Mucosa of gallbladder (tissue), 1 donor: Measurements from ENCODE around the gene HPN. TPM values are rescaled to one million over a fixed set of nuclear protein-coding genes. Genes with fewer than 3 reads are reported as not detected.
A peak's percentile ranks its signal among the peaks of the same experiment; 100 is the strongest.

Experiments
- DNase-seq: peaks from one replicate; pipeline ENCODE4 v3.0.0-alpha.2; 2020; ENCODE audit warnings: low spot score
- total RNA-seq: library from RNA; stranded (reverse); gene quantifications from one replicate; pipeline ENCODE4 v1.2.1, GENCODE V29; 2021
- donor health status: DM: no; HTN: no; CAD: no.

Gene HPN
- total RNA-seq, 1 donor from 2014 or later, result 21.4 TPM

DNA sequence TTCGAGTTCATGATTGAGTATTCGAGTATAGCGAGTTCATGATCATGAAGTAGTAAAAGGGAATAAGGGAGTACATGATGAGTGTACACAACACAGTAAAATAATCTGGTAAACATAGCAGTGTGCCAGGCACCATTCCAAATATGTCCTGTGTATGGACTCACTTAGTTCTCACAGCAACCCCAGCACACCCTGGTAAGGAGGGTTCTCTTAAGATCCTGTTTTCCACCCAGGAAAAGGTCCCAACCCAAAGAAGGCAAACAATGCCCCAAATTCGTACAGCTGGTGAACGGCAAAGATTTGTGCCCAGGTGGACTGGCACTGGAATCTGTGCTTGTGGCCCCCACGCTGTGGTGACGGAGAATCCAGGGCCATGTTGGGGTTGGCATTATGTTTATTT lies 21.4 kb downstream of the HPN start:
- DNase-seq, result no peak

DNA sequence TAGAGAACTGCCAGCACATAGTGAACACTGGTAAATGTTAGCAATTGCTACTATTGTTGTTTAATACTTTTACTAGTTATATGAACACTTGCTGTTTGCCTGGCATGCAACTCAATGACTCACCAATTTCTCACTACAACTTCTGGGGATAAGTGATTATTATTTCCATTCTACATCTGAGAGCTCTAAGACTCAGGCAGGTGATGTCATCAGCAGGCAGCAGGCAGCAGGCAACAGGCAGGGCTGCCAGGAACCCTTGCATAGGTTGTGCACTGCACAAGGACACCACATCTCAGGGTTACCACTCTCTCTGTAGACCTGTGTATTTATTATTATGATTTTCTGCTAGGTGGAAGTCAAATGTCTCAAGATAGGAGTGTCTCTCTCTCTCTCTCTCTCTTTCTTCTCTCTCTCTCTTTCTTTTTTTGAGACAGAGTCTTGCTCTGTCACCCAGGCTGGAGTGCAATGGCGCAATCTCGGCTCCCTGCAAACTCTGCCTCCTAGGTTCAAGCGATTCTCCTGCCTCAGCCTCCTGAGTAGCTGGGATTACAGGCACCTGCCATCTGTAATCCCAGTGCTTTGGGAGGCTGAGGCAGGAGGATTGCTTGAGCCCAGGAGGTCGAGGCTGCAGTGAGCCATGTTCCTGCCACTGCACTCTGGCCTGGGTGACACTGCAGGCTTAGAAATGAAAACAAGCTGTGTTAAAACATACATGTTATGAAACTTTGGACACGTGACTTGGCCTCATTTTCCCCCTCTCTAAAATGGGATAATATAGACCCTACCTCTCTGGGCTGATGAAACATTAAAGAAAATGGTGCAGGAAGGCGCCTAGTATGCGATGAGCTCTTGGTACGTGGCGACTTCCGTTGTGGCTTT lies 22.7 kb downstream of the HPN start:
- DNase-seq, result no peak

GRCh38 chr19:35065574-35065973 lies 24.1 kb downstream of the HPN start:
- DNase-seq, result no peak

GRCh38 chr19:35066121-35066520 lies 24.6 kb downstream of the HPN start:
- DNase-seq, result no peak

DNA sequence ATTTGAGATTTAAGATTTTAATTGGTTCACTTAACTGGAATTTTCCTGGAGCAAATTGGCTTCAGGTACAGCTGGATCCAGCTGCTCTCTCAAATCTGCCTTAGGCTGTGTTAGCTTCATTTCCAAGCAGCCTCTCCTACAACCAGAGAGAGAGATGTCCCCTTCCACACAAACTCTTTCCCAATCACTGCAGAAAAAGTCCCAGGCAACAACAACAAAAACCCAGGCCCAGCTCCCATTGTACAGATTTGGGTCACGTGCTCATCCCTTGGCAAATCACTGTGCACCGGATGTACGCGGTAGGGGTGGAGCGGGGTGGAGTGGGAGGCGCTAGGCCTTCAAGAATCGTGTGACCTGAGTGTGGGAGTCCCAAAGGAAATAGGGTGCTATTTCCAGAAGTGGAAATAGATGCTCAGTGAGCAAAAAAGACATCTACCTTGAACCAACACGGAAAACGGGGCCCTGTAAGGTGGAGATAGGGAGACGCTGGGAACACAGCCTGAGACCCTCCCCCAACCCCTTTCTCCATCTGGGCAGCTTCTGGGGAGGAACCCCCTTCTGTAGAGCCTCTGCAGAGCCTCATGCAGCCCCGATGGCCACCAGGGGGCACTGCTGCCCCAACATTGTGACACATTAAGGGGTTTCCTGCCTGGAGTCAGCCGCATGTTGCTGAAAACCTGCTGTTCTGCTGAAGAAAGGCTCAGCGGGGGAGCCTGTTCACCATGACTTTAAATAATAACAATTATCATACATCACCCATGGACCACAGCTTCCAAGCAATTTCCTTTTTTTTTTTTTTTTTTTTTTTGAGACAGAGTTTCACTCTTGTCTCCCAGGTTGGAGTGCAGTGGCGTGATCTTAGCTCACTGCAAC lies 25.4 kb downstream of the HPN start:
- peak; percentile 87 for DNase-seq

DNA sequence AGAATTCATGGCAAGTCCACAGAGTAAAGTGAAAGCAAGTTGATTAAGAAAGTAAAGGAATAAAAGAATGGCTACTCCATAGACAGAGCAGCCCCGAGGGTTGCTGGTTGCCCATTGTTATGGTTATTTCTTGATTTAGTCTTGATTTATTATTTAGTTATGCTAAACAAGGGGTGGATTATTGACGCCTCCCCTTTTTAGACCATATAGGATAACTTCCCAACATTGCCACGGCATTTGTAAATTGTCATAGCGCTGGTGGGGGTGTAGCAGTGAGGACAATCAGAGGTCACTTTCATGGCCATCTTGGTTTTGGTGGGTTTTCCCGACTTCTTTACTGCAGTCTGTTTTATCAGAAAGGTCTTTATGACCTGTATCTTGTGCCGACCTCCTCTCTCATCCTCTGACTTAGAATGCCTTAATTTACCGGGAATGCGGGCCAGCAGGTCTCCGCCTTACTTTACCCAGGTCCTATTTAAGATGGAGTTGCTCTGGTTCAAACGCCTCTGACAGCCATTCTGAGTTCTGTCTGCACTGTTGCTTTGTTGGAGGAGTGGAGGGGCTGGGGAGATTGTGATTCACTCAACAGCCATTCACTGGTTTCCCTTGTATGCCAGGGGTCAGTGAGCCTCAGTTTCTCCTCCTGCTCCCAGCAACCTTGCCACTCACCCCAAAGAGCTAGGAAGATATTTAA lies 27.6 kb downstream of the HPN start:
- DNase-seq, result no peak

- DNase-seq, result no peak
Observed at GRCh38 chr19:35069696-35070095, 28.2 kb downstream of the HPN start.

DNA sequence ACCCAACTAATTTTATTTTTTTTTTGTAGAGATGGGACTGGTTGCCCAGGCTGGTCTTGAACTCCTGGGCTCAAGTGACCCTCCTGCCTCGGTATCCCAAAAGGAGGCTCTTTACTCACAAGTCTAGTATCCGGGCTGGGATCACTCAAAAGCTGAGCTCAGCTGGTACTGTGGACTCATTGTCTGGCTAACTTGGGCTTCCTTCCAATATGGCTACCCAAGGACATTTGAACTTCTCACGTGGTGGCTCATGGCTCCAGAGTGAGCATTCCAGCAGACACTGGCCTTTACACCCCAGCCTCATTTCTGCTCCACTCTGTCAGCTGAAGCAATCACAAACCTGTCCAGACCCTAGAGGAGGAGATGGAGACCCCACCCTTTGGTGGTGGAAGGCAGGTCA lies 28.9 kb downstream of the HPN start:
- no peak for DNase-seq

DNA sequence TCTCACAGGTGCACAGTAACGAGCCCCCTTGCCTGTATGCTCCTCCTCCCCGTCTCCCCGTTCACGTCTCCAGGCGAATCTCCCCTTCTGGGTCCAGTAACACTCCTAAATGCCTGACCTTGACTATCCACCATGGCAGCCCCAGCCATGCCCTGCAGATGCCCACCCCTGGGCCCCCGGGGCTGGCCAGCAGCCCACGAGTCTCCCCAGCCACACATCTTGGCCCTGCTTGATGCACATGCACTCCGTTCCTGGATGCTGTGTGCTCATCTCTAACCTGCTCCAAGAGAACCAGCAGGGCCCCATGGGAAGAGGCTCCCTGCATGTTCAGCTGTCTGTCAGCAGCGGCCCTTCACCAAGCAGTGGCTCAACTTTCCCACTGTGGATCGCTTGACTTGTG lies 32.0 kb downstream of the HPN start:
- no peak for DNase-seq

DNA sequence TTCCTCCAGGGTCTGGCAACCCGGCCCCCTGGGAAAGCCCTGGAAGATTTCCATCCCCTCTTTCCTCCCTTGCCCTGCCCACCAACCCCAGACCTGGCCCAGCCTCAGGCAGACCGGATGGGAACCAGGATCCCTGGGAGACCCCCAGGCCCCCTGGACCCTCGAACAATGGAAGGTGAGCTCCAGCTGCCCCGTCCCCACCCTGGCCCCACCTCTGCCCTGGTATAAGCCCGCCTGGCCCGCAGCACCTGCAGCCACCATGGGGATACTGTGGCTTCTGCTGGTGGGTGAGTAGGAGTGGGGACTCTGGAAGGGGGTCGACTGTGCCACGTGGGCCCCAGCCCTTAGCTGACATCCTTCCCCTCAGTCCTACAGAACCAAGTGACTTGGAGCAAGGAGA lies 32.4 kb downstream of the HPN start:
- no peak for DNase-seq

- no peak for DNase-seq
Observed at GRCh38 chr19:35074426-35075201, 33.1 kb downstream of the HPN start.

DNA sequence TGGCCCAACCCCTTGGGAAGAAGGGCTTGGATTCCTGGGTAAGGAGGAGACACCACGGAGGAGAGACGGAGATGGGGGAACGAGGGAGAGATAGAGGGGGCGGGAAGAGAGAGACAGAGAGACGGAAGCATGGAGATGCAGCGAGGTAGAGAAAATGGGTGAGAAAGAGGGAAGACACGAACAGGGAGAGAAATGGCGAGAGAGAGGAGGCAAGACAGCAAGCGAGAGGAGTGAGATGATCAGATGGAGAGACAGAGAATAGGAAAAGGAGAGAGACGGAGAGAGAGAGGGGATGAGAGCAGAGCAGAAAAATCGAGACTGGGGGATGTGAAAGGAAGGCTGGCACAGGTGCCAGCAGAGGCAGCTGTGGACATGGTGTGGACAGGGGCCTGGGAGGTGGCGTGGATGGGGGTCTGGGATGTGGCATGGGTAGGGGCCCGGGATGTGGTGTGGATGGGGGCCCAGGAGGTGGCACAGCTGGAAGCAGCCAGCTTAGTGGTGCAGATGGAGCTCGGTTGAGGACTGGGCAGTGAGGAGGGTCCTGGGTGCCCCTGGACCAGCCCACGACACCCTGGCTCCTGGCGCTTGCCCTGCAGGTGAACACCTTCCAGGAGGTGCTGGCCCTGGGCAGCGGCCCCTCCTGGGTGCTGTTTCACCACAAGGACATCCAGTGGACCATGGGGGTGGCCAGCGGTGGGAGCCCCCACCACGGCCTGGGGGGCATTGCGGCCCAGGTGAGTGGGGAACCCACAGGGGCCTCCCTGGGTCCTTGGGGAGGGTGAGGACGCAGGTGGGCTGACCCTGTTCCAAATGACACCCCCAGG lies 33.9 kb downstream of the HPN start:
- DNase-seq, result no peak

GRCh38 chr19:35076026-35076370 lies 34.5 kb downstream of the HPN start:
- no peak for DNase-seq

- no peak for DNase-seq
Observed at GRCh38 chr19:35076657-35077056, 35.1 kb downstream of the HPN start.

DNA sequence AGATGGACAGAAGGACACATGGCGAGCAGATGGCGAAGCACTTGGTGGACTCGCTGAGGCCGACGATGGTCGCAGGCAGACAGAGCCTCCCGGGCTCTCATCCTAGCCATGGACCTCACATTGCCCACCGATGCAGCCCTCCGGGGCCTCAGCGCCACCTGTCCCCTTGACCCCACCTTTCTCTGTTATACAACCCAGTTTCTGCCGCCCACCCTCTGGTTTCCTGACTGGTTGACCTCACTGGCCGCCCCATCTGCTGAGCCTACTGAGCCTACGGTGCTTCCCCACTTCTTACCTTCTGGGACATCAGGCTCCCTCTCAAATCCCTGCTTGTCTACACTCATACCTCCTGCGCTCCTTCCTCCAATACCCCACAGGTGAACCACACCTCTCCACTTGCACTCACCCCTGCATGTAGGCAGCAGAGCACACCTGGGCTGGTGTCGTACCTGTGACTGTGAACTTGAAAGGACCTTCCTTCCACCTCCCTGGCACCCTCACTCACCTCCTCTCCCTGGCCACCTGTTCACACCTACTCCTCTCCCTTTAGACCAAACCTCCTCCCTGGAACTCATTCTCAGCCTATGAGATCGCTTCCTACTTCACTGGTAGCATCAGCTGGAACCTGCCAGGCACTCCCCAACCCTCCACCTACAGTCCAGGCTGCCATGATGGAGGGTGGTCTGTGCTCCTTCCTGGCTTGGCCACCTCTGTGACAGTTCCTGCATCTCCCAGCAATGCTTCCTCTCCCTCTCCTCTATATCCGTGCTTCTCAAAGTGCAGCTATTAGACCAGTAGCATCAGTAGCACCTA lies 36.1 kb downstream of the HPN start:
- DNase-seq, result no peak

- DNase-seq, result no peak
Observed at GRCh38 chr19:35079826-35080225, 38.3 kb downstream of the HPN start.

DNA sequence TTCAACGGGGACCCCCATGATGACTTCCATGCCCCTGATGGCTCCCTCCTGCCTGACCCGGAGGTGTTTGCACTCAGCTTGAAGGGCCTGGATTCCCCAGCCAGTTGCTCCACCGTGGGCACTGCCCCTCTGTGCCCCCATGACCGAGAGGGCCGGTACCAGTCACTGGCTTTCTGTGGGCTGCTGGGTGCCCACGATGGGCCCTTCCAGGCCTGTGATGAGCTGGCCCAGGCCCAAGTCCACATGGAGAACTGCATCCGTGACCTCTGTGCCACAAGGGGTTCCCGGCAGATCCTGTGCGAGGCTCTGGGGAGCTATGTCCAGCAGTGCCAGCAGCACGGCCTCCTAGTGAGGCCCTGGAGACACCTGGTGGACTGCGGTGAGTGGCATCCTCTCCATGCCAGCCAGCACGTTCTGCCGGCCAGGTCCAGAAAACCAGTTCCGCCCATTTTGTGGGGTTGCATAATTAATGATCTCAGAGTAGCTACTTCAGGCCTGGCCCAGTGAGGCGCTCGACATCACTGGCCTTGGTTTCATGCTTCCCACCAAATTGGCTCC lies 39.2 kb downstream of the HPN start:
- DNase-seq, result no peak

DNA sequence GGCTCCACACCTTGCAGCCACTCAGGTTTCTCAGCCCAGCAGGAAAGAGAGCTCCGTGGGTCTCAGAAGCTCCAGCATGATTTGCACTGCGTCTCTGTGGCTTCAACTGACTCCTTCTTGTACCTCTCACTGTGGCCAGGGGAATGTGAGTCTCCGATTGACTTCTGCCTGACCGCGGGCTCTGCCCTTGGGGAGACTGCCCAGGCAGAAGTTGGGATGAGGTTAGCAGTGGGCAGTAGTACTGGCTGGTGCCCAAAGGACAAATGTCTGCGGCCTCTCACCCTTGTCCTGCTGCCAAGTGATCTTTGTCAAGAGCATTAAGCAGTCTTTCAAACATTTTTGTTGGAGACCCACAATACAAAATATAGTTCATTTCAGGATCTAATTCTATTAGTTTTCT lies 39.7 kb downstream of the HPN start:
- no peak for DNase-seq

DNA sequence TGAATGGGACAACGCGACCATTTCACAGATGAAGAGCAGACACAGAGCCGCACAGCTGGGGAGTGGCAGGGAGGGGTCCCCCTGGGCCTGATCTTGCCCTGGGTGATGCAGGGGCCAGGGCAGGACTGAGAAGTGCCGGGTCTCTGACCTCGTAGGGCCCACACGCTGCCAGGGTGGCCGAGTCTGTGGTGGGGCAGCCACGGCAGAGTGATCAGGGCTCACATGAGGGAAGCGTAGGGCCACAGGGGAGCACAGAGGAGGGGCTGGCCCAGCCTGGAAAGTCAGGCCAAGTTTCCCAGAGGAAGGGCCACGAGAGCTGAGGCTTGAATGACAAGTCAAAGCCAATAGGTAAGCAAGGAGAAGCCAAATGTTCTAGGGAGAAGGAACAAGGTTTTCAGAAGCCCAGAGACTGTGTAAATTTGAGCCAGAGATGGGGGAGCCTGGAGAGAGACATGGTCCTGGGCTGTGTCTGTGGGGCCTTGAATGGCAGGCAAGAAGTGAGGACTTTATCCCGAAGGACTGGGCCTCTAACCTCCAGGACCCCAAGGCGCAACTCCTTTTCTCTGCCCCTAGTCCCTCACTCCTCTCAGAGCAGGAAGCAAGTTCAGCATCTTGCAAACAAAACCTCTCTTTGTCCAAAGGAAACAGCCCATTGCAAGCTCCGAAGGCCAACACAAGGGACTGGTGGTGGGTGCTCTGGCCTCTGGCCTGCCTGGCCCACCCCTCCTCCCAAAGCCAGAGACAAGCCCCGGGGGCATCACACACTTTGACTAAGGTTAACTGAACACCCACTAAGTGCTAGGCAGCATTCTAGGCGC lies 42.4 kb downstream of the HPN start:
- no peak for DNase-seq
